Lower leg skin (tissue), 3 donors: ENCODE results near the gene ADCY10.

Experiments used
- CTCF ChIP-seq, 3 donors: fragments of 450-650 bp; IDR thresholded peaks; one replicate each; pipeline ENCODE4 v1.5.1; 2016; ENCODE audit warnings: antibody characterized with exemption in 3 of 3, mild to moderate bottlenecking in 3 of 3, moderate library complexity in 2 of 3
- POLR2A ChIP-seq, 2 donors: fragments of 450-650 bp; IDR thresholded peaks; one replicate each; pipeline ENCODE4 v1.6.1; 2016 to 2017; ENCODE audit warnings: antibody characterized with exemption in 2 of 2, mild to moderate bottlenecking in 1 of 2, moderate library complexity in 1 of 2

- TF ChIP-seq CTCF (IDR thresholded peaks at IDR 0.05) (no peak), POLR2A (IDR thresholded peaks at IDR 0.05) (no peak)
Measured at GRCh38 chr1:167782946-167783345, 131.0 kb downstream of the ADCY10 start.
